Stomach (tissue), 9 donors: ENCODE results near the gene NOC2L. TPM values are rescaled to one million over a fixed set of nuclear protein-coding genes. Genes with fewer than 3 reads are reported as not detected.

ENCODE experiments used
- DNase-seq, 2 donors: peaks; one replicate each; pipeline versions ENCODE4 v3.0.0 to v3.0.0-alpha.2; 2013 to 2019
- H3K27ac ChIP-seq, 5 donors: fragments of 200-600 bp in 4 of 5; sonication (generic) in 4 of 5; one replicate each; pipeline ENCODE4 v1.5.1; 2013 to 2019; ENCODE audit warnings: mild to moderate bottlenecking in 1 of 5, moderate library complexity in 1 of 5
- H3K27me3 ChIP-seq, 3 donors: fragments of 200-600 bp; sonication (generic); one replicate each; pipeline ENCODE4 v1.5.1; 2017 to 2019; ENCODE audit warnings: mixed run types in 1 of 3
- H3K36me3 ChIP-seq, 4 donors: fragments of 200-600 bp; sonication (generic); 1 replicate in 3 of 4; 2 replicates in 1 of 4; pipeline ENCODE4 v1.5.1; 2016 to 2019
- H3K4me1 ChIP-seq, 4 donors: fragments of 200-600 bp; sonication (generic); one replicate each; pipeline ENCODE4 v1.5.1; 2016 to 2019
- H3K4me3 ChIP-seq, 4 donors: fragments of 200-600 bp; sonication (generic) in 3 of 4; one replicate each; pipeline ENCODE4 v1.5.1; 2016 to 2019; ENCODE audit warnings: mild to moderate bottlenecking in 1 of 4
- H3K9me3 ChIP-seq, 4 donors: fragments of 200-600 bp; sonication (generic); one replicate each; pipeline ENCODE4 v1.5.1; 2016 to 2019
- EP300 ChIP-seq: sonication (generic); formaldehyde crosslinking; IDR thresholded peaks from one replicate; pipeline ENCODE4 v1.6.1; 2017; ENCODE audit warnings: antibody characterized with exemption
- POLR2A ChIP-seq, 4 donors: fragments of 450-650 bp; IDR thresholded peaks; one replicate each; pipeline ENCODE4 v1.6.1; 2016; ENCODE audit warnings: antibody characterized with exemption in 4 of 4, control low read depth in 2 of 4, mild to moderate bottlenecking in 1 of 4, moderate library complexity in 1 of 4
- POLR2AphosphoS5 ChIP-seq, 3 donors: sonication (generic); formaldehyde crosslinking; IDR thresholded peaks; one replicate each; pipeline ENCODE4 v1.6.1; 2016; ENCODE audit warnings: antibody characterized with exemption in 3 of 3
- WGBS, 5 donors: extraction: QIAGEN DNeasy Blood & Tissue Kit in 3 of 5; methylation state at CpG; one replicate each; pipeline versions ENCODE4 v1.1.5 to v1.1.7; 2013 to 2018; 5-methylcytosine and 5-hydroxymethylcytosine counted together
- intact Hi-C: fragments of 100-400 bp; cut with DNase I; formaldehyde crosslinking; loops from one replicate; pipeline ENCODE4 v1.15.1; 2023; ENCODE audit warnings: low total_unique reads
- polyA plus RNA-seq, 3 donors: library from polyadenylated mRNA; stranded (reverse); fragments of 200-250 nt; gene quantifications; one replicate each; pipeline ENCODE4 v1.2.3, GENCODE V29; 2013
- total RNA-seq, 5 donors: library from RNA; depleted of rRNA; stranded (reverse); fragments of >200 nt; gene quantifications; one replicate each; pipeline versions ENCODE4 v1.1.0 to v1.2.3, GENCODE V29; 2014 to 2016
- TF ChIP-seq, protein P1 (sequence below), 7 experiments: fragments of 450-650 bp in 4 of 7; fragments of 200-600 bp in 3 of 7; sonication (generic) in 3 of 7; IDR thresholded peaks; one replicate each; pipeline ENCODE4 v1.5.1; 2016 to 2019; ENCODE audit warnings: antibody characterized with exemption in 7 of 7, control low read depth in 2 of 7, mild to moderate bottlenecking in 1 of 7
- donor health status: healthy with polysubstance abuse.
- donor health status: Bipolar disorder and iron deficiency.
- donor health status: healthy.

NOC2L gene
- total and polyA plus RNA-seq, 8 donors, result 30.4 to 69.2 (median 45.2) TPM

DNA sequence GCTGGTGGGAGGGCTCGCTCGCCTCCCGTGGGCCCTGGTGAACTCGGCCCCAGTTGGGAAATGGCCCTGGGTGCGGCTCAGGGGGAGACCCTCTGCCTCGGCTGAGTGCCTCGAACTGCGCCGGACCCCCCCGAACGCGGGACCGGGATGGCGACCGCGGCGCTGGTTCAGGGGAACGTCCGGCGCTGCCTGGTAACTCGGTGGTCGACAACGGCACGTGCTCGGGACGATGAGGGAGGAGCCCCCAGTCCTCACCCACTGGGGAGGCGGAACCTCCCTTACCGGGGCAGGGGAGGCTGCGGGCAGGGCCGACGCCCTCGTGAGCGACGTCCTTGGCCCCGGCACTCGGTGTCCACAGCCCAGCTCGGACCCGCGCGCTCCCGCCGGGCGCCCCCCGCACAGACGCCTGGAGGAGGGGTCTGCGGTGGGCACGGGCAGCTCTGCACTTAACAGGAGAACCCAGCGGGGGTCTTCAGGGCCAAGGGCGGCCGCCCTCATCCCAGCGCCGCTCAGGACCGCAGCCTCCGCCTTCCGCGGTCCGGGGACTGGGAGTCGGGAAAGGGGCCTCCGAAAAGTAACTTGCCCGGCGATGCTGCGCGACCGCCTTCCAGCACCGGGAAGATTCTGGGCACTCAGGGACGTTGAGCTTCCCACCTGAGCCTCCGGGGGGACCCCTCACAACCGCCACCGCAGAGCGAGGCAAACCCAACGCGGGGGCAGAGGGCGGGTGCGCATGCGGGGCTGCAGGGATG is 39.1 kb upstream of the NOC2L start:
- intact Hi-C loops, result no loop called here
- Histone ChIP-seq H3K27ac (peak overlapping the region in 2 of 5 donors; percentile 93 to 98), H3K4me3 (peak overlapping the region; percentile 54 to 69 (median 58)), H3K4me1 (peaks cover 35 to 53% (median 48%) of the 10 kb centered on the region in 4 donors), H3K9me3 (no peaks in the 10 kb centered on the region), H3K36me3 (no peaks in the 10 kb centered on the region), H3K27me3 (peaks cover 0 to 85% (median 43%) of the 10 kb centered on the region in 3 donors)
- DNase-seq, result peak in 1 of 2 donors; percentile 39
- WGBS, 5 donors, result 12 to 39% (median 37%) methylated on average over 37 to 75 of the region's 75 CpGs
- TF ChIP-seq POLR2AphosphoS5 (IDR thresholded peaks at IDR 0.05) (no peak), POLR2A (IDR thresholded peaks at IDR 0.05) (no peak), EP300 (no peak)
- TF ChIP-seq, protein P1, sequence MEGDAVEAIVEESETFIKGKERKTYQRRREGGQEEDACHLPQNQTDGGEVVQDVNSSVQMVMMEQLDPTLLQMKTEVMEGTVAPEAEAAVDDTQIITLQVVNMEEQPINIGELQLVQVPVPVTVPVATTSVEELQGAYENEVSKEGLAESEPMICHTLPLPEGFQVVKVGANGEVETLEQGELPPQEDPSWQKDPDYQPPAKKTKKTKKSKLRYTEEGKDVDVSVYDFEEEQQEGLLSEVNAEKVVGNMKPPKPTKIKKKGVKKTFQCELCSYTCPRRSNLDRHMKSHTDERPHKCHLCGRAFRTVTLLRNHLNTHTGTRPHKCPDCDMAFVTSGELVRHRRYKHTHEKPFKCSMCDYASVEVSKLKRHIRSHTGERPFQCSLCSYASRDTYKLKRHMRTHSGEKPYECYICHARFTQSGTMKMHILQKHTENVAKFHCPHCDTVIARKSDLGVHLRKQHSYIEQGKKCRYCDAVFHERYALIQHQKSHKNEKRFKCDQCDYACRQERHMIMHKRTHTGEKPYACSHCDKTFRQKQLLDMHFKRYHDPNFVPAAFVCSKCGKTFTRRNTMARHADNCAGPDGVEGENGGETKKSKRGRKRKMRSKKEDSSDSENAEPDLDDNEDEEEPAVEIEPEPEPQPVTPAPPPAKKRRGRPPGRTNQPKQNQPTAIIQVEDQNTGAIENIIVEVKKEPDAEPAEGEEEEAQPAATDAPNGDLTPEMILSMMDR (IDR thresholded peaks at IDR 0.05), result no peak

DNA sequence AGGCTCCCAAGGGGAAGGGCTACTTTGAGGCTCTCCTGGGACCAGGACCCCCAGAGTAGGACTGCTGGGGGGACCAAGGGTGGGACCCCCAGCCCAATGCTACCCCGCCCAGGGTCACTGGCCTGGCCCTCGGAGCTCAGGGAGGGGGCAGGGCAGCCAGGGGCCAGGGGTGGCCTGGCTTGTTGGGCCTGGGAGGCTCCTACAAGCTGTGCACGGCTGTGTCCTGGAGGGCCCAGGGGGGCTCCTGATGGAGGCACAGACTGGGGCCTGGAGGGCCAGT is 38.6 kb upstream of the NOC2L start:
- peaks cover 0 to 81% (median 43%) of the 10 kb centered on the region in 3 donors for H3K27me3 ChIP-seq
- WGBS, 5 donors, result 62 to 82% (median 80%) methylated on average over 2 to 3 of the region's 3 CpGs; no CpG with 5 or more reads in 1 of the 5 donors
- H3K27ac ChIP-seq, result no peak overlapping the region
- H3K4me1 ChIP-seq, result peaks cover 35 to 53% (median 48%) of the 10 kb centered on the region in 4 donors
- peaks cover 0 to 2% (median under 1%) of the 10 kb centered on the region in 4 donors for H3K9me3 ChIP-seq
- intact Hi-C loops, result no loop called here
- DNase-seq, result peak in 1 of 2 donors; percentile 19
- TF ChIP-seq POLR2A (IDR thresholded peaks at IDR 0.05), result no peak
- TF ChIP-seq, protein P1 (IDR thresholded peaks at IDR 0.05), result no peak
- no peak for TF ChIP-seq EP300
- no peak for TF ChIP-seq POLR2AphosphoS5 (IDR thresholded peaks at IDR 0.05)
- H3K4me3 ChIP-seq, result peak overlapping the region in 3 of 4 donors; percentile 57 to 69 (median 60)
- no peaks in the 10 kb centered on the region for H3K36me3 ChIP-seq

DNA sequence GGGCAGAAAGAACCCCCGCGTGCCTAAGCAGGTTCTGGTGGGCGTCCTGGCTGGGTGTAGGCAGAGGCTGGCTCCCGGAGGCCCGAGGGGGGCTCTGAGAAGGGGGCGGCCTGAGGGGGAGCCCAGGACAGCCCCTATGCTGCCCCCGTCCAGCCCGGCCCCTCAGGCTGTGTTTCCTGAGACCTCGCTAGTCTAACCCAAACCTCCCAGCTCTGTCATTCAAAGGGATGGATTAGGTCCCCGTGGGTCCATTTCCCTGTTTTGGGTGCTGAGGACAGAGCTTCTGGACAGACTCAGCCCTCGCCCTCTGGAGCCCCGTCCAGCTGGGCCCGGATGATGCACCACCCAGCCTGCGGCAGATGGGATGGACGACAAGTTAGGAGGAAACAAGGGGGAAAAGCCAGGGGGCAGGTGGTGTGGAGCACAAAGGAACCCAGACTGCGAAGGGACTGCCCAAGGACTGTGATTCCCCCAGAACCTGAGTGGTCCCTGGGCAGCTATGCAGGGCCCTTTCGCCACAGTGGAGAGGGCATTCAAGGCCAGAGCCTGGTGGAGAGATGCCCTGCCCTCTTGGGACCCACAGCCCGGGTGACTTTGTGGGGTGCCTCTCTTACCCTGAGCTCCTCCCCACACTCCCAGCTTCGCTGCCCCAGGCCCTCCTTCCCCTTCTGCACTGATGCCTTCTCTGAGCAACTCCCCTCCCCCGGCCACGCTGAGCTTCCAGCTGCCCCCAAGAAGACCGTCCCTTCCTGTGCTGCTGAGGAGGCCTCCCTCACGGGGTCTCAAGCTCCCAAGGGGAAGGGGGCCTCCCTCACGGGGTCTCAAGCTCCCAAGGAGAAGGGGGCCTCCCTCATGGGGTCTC is 38.0 kb upstream of the NOC2L start:
- peak in 1 of 2 donors; percentile 32 for DNase-seq
- Histone ChIP-seq H3K27me3 (peaks cover 0 to 78% (median 43%) of the 10 kb centered on the region in 3 donors), H3K4me1 (peaks cover 35 to 52% (median 47%) of the 10 kb centered on the region in 4 donors), H3K9me3 (peaks cover 0 to 8% (median 4%) of the 10 kb centered on the region in 4 donors), H3K27ac (no peak overlapping the region), H3K36me3 (no peaks in the 10 kb centered on the region), H3K4me3 (no peak overlapping the region)
- 55 to 74% (median 69%) methylated on average over 18 to 24 of the region's 24 CpGs for WGBS, 5 donors
- TF ChIP-seq EP300, result no peak
- TF ChIP-seq POLR2A (IDR thresholded peaks at IDR 0.05), result no peak
- TF ChIP-seq, protein P1 (IDR thresholded peaks at IDR 0.05), result no peak
- TF ChIP-seq POLR2AphosphoS5 (IDR thresholded peaks at IDR 0.05), result no peak
- intact Hi-C loops, result no loop called here
